Esophagus (tissue), 2 donors: ENCODE results near the gene SERPINA3. TPM values are rescaled to one million over a fixed set of nuclear protein-coding genes. Genes with fewer than 3 reads are reported as not detected.
"Not testable (repeated sequence)": the region's sequence is repeated elsewhere in the genome, so short reads cannot be mapped to it uniquely, and the experiment has no call there.

Experiments
- H3K27ac ChIP-seq, 2 donors: one replicate each; pipeline ENCODE4 v1.5.1; 2013; ENCODE audit warnings: low read depth in 2 of 2, mild to moderate bottlenecking in 2 of 2, inconsistent platforms in 1 of 2, low read length in 1 of 2, moderate library complexity in 1 of 2
- H3K27me3 ChIP-seq, 2 donors: one replicate each; pipeline ENCODE4 v1.6.1; 2013; ENCODE audit warnings: low read length in 2 of 2, control low read depth in 1 of 2, mild to moderate bottlenecking in 1 of 2; ENCODE audit not compliant: insufficient read depth in 2 of 2, control insufficient read depth in 1 of 2
- H3K36me3 ChIP-seq, 2 donors: one replicate each; pipeline ENCODE4 v1.6.1; 2013; ENCODE audit warnings: low read length in 1 of 2; ENCODE audit not compliant: control insufficient read depth in 2 of 2, insufficient read depth in 2 of 2
- H3K4me1 ChIP-seq, 2 donors: one replicate each; pipeline ENCODE4 v1.6.1; 2013; ENCODE audit warnings: low read length in 1 of 2; ENCODE audit not compliant: control insufficient read depth in 2 of 2, insufficient read depth in 2 of 2
- H3K4me3 ChIP-seq, 2 donors: one replicate each; pipeline ENCODE4 v1.5.1; 2013; ENCODE audit warnings: low read length in 2 of 2, mild to moderate bottlenecking in 2 of 2, low read depth in 1 of 2, moderate library complexity in 1 of 2
- H3K9me3 ChIP-seq, 2 donors: one replicate each; pipeline ENCODE4 v1.6.1; 2013; ENCODE audit warnings: mild to moderate bottlenecking in 2 of 2, low read depth in 1 of 2, low read length in 1 of 2, moderate library complexity in 1 of 2; ENCODE audit not compliant: control insufficient read depth in 2 of 2, insufficient read depth in 1 of 2
- WGBS, 2 donors: extraction: QIAGEN DNeasy Blood & Tissue Kit; methylation state at CpG; one replicate each; pipeline ENCODE4 v1.1.7; 2013; 5-methylcytosine and 5-hydroxymethylcytosine counted together
- polyA plus RNA-seq, 2 donors: library from polyadenylated mRNA; stranded (reverse); fragments of 200-250 nt; gene quantifications; one replicate each; pipeline ENCODE4 v1.2.3, GENCODE V29; 2013
- donor health status: healthy with polysubstance abuse.
- donor health status: Bipolar disorder and iron deficiency.

SERPINA3 gene
- polyA plus RNA-seq, 2 donors: 8.9 to 30.5 TPM

DNA sequence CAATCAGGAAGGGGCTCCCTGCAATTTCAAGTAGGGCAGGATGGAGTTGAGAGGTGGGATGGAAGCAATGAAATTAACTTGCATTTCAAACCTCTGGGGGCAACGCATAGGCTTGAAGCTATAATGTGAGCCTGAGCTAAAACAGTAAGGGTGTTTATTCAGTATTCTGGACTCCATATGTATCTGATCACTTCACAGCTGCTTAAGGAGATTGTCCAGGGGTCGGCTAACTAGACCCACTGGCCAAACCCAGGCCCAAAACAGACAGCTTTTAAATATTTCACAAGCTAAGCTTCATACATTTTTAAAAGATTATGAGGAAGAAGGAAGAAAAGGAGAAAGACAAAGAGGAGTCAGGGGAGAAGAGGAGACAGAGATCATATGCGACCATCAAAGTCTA is 6.8 kb upstream of the SERPINA3 start:
- 63 to 81% methylated on average over 3 of the region's 3 CpGs for WGBS, 2 donors
- Histone ChIP-seq H3K9me3 (no peaks in the 10 kb centered on the region), H3K27me3 (no peaks in the 10 kb centered on the region), H3K27ac (no peak overlapping the region), H3K4me3 (no peak overlapping the region), H3K36me3 (no peaks in the 10 kb centered on the region), H3K4me1 (peaks cover 0 to 3% of the 10 kb centered on the region in 2 donors)

DNA sequence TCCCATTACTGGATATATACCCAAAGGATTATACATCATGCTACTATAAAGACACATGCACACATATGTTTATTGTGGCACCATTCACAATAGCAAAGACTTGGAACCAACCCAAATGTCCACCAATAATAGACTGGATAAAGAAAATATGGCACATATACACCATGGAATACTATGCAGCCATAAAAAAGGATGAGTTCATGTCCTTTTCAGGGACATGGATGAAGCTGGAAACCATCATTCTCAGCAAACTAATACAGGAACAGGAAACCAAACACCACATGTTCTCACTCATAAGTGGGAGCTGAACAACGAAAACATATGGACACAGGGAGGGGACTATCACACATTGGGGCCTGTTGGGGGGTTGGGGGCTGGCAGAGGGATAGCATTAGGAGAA is 3.2 kb upstream of the SERPINA3 start:
- H3K9me3 ChIP-seq, H3K4me1 ChIP-seq, H3K27me3 ChIP-seq, H3K36me3 ChIP-seq, H3K4me3 ChIP-seq, H3K27ac ChIP-seq: not testable (repeated sequence)
- 44 to 69% methylated on average over 1 of the region's 1 CpG for WGBS, 2 donors

DNA sequence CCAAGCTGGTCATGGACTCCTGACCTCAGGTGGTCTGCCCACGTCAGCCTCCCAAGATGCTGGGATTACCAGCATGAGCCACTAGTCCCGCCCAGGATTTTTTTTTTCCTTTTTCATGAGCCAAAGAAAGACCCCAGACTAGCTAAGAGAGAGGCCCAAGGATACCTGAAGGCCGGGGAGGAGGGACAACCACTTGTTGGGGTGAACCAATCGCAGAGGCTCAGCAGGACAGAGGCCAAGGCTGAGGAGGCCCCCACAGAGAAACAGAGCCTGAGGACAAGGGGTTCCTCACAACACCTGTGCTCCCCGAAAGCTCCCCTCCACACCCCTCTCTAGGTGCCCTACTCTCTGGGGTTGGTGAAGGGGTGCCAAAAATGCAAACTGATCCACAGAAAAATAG is 1.0 kb upstream of the SERPINA3 start:
- Histone ChIP-seq H3K4me1 (peaks cover 2% of the 10 kb centered on the region in 2 donors), H3K9me3 (no peaks in the 10 kb centered on the region), H3K27me3 (no peaks in the 10 kb centered on the region), H3K4me3 (no peak overlapping the region), H3K36me3 (no peaks in the 10 kb centered on the region), H3K27ac (no peak overlapping the region)
- 91 to 93% methylated on average over 5 of the region's 5 CpGs for WGBS, 2 donors

DNA sequence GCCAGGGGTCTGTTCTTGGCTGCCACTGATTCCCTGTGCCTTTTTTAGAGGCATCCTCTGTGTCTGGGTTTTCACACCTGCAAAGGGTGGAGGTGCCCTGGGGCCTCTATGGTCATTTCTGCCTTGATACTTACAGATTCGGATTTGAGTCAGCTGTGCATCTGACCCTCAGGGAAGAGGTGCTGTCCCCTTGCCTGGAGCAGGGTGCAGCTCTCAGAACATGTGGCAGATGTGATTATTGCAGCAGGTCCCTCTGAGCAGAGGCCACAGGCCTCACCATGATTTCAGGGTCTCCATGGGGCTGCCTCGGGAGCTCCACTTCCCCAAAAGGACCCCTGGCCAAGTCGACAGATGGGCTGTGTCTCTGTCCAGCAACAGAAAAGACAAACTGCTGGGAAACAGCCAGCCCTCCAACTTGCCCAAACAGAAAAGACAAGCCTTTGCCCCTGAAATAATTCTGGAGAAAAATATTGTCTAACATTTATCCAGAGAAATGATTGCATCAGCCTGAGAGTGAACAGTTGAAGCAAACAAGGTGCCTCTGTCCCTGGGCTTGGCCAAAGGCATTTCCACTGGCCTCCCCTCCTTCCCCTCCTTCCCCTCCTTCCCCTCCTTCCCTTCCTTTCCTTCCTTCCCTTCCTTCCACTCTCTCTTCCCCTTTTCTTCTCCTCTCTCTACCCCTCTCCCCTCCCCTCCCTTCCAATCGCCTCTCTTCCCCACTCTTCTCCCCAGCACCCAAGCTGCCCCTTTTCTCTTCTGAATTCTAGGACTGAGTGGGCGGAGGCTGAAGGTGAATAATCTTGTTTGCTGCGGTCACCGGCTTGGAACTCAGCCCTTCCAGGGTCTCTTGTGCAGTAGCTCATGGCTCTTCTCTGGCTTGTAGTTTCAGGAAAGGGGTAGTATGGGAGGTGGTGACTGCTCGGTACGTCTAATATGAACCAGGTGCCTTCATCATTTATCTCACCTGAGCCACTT is 676 bp downstream of the SERPINA3 start:
- H3K36me3 ChIP-seq: no peaks in the 10 kb centered on the region
- WGBS, 2 donors: 51 to 55% methylated on average over 9 of the region's 9 CpGs
- no peaks in the 10 kb centered on the region for H3K27me3 ChIP-seq
- peaks cover 0 to 5% of the 10 kb centered on the region in 2 donors for H3K9me3 ChIP-seq
- H3K4me1 ChIP-seq: peaks cover 2% of the 10 kb centered on the region in 2 donors
- H3K27ac ChIP-seq: no peak overlapping the region
- no peak overlapping the region for H3K4me3 ChIP-seq

DNA sequence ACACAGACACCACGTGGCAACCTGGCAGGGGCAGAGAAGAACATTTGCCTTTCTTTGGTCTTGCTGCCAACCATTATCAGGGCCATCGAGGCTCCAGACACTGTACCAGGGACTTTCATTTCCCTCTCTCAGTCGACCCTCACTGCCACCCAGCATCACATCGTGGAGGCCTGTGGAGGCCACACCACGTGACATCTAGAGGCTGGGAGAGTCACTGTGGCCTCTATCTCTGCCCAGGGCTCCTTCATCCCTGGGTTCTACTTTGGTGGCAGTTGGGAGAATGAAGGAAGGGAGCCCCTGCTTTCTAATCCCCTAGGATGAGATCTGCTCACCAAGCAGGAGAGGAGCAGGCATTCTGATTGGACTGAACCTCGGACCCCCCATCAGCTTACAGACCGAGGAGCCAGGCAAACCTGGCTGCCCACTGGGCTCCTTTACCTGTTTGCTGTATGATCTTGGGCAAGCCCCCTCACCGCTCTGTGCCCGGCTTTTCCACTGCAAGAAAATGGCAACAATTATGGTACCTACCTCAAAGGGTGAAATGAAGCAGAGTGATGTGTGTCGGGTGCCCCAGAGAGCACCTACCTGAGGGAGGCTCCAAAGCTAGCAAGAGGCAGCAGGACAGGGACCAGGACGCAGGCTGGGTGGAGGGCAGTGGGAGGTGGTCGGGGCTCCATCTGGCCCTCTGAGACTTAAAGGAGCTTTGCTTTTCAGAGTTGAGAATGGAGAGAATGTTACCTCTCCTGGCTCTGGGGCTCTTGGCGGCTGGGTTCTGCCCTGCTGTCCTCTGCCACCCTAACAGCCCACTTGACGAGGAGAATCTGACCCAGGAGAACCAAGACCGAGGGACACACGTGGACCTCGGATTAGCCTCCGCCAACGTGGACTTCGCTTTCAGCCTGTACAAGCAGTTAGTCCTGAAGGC is 1.8 kb downstream of the SERPINA3 start:
- Histone ChIP-seq H3K36me3 (no peaks in the 10 kb centered on the region), H3K4me1 (peaks cover 2% of the 10 kb centered on the region in 2 donors), H3K9me3 (peaks cover 5 to 9% of the 10 kb centered on the region in 2 donors), H3K4me3 (no peak overlapping the region), H3K27me3 (no peaks in the 10 kb centered on the region), H3K27ac (no peak overlapping the region)
- 86 to 88% methylated on average over 19 to 20 of the region's 20 CpGs for WGBS, 2 donors

DNA sequence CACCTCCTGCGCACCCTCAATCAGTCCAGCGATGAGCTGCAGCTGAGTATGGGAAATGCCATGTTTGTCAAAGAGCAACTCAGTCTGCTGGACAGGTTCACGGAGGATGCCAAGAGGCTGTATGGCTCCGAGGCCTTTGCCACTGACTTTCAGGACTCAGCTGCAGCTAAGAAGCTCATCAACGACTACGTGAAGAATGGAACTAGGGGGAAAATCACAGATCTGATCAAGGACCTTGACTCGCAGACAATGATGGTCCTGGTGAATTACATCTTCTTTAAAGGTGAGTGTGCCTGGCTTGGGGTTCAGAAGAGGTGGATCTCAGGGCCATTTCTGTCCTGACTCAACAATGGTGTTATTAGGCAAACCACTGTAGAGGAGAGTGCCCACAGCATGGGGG is 2.6 kb downstream of the SERPINA3 start:
- Histone ChIP-seq H3K27me3 (no peaks in the 10 kb centered on the region), H3K27ac (no peak overlapping the region), H3K4me1 (peaks cover 2% of the 10 kb centered on the region in 2 donors), H3K4me3 (no peak overlapping the region), H3K9me3 (peaks cover 7 to 14% of the 10 kb centered on the region in 2 donors), H3K36me3 (no peaks in the 10 kb centered on the region)
- WGBS, 2 donors: 95 to 97% methylated on average over 7 of the region's 7 CpGs

DNA sequence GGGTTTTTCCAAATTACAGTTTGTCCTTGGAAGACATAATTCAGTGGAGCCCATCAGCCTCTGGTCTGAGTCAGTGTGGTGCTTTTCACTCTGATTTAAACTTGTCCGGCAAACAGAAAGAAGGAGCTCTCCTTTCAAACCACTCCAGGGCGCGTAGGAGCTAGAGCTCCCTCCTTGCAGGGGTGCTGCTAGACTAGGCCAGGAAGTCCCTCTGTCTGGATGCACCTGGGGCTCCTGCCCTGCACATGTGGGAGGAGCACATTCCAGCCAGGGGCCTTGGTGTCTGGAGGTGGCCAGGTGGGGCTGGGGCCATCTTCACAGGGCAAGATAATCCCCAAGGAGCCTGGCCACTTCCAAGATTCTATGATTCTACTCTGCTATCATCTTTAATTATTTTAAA is 3.1 kb downstream of the SERPINA3 start:
- Histone ChIP-seq H3K4me1 (peaks cover 2% of the 10 kb centered on the region in 2 donors), H3K9me3 (peaks cover 7 to 14% of the 10 kb centered on the region in 2 donors), H3K36me3 (no peaks in the 10 kb centered on the region), H3K27ac (no peak overlapping the region), H3K4me3 (no peak overlapping the region), H3K27me3 (no peaks in the 10 kb centered on the region)
- 81 to 93% methylated on average over 3 of the region's 3 CpGs for WGBS, 2 donors

DNA sequence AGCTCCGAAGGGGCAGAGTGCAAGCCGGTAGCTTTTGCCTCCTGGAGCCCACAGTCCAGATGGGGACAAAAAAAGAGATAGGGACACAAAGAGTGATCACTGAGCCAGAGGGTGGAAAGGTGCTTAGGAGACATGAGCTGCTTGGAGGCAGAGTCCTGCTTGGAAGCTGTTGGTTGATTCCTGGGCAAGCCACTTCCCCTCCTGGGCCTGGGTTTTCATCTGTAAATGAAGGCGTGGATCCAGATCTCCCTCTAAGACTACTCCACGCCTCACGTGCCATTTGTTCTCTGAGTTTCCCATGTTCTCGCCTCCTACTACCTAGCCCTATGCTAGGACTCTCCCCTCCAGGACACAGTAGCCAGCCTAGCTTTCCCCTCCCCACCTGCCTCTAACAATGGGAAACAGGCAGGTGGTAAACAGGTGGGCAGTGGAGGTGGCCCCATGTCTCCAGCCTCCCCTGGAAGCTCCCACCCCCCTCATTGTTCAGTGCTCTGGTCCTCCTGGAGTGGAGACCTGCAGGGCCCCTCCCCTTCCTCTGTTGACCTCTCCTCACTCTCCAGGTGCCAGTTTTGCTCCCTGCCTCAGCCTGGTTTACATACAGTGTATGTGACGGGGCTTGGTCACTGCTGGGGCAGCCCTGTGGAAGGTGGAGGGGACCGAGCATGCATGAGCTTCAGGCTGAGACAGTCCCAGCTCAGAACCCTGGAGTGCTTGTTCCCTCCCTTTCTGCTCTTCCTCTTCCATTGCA is 3.8 kb downstream of the SERPINA3 start:
- WGBS, 2 donors: 79 to 92% methylated on average over 8 of the region's 8 CpGs
- peaks cover 2% of the 10 kb centered on the region in 2 donors for H3K4me1 ChIP-seq
- H3K4me3 ChIP-seq: no peak overlapping the region
- peaks cover 7 to 14% of the 10 kb centered on the region in 2 donors for H3K9me3 ChIP-seq
- no peak overlapping the region for H3K27ac ChIP-seq
- H3K36me3 ChIP-seq: no peaks in the 10 kb centered on the region
- H3K27me3 ChIP-seq: no peaks in the 10 kb centered on the region

DNA sequence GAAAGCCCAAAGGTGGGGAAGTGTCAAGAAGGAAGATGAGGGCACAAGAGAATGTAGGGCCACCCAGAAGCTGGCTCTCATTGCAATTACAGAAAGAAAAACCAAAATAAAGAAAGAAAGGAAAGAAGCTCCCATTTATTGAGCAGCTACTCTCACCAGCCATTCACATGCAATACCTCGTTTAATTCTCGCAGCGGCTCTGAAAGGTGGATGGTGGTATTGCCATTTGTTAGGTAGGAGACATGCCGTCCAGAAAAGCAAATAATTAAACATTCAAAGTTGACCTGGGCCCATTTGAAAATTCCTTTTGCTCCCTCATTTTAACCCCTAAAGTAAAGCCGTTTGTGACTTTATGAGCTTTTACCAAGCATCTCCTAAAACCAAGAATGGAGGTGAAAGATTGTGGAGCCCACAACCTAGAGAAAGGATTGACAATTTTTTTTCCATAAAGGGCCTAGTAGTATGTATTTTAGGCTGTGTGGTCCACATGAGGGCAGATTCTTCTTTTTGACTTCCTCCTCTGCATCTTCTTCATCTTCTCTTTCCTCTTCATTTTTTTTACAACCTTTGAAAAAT is 5.3 kb downstream of the SERPINA3 start:
- Histone ChIP-seq H3K9me3 (peaks cover 7 to 14% of the 10 kb centered on the region in 2 donors), H3K4me1 (peaks cover 0 to 2% of the 10 kb centered on the region in 2 donors), H3K27me3 (no peaks in the 10 kb centered on the region), H3K36me3 (no peaks in the 10 kb centered on the region), H3K27ac (no peak overlapping the region), H3K4me3 (no peak overlapping the region)
- WGBS, 2 donors: 81 to 82% methylated on average over 5 of the region's 5 CpGs
